Superior temporal gyrus (tissue), 1 donor: ENCODE measurements around the gene ITGA3.
"Not testable (repeated sequence)": the region's sequence is repeated elsewhere in the genome, so short reads cannot be mapped to it uniquely, and the experiment has no call there.

Source experiments
- DNase-seq: peaks from one replicate; pipeline ENCODE4 v3.0.0-alpha.2; 2016; ENCODE audit errors: extremely low spot score

Gene ITGA3

GRCh38 chr17:50052241-50052796, 3.6 kb upstream of the ITGA3 start:
- DNase-seq, result no peak

DNA sequence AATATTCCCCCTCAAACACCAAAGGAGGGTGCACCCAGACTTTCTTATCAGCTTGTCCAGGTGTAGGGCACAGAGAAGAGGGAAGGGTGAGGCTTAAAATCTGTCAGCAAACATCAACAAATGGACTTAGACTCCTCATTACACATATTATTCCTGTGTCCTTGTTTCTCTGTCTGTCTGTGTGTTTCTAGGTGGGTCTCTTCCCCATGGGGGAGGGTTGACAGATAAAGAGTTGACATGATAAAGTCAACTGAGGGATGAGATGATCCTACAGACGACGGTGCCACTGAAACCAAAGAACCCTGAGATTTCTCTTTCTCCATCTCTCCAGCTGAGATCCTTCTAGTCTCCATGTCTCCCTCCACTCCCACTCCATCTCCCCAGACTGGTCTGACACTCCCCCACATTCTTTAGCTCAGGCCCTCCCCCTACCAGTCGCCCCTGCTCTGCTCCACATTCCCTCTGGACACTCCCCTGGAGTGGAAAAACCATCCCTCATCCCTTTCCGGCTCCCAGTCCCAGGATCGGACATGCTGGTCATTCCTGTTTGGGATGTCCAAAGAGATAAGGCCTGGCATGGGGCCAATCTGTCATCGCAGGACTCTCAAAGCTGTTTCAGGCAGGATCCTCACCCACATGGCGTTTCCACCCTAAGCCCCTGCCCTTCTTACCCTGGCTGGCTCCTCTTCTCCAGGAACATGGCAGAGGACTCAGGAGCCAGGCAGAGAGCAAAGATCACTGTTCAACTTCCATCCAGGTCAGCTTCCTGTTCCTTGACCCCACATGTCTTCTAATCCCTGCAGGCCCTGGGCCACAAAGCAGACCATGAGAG, 2.9 kb upstream of the ITGA3 start:
- no peak for DNase-seq

- no peak for DNase-seq
Measured at GRCh38 chr17:50053654-50053960, 2.3 kb upstream of the ITGA3 start.

GRCh38 chr17:50055055-50055425, 870 bp upstream of the ITGA3 start:
- DNase-seq, result peak; percentile 43

DNA sequence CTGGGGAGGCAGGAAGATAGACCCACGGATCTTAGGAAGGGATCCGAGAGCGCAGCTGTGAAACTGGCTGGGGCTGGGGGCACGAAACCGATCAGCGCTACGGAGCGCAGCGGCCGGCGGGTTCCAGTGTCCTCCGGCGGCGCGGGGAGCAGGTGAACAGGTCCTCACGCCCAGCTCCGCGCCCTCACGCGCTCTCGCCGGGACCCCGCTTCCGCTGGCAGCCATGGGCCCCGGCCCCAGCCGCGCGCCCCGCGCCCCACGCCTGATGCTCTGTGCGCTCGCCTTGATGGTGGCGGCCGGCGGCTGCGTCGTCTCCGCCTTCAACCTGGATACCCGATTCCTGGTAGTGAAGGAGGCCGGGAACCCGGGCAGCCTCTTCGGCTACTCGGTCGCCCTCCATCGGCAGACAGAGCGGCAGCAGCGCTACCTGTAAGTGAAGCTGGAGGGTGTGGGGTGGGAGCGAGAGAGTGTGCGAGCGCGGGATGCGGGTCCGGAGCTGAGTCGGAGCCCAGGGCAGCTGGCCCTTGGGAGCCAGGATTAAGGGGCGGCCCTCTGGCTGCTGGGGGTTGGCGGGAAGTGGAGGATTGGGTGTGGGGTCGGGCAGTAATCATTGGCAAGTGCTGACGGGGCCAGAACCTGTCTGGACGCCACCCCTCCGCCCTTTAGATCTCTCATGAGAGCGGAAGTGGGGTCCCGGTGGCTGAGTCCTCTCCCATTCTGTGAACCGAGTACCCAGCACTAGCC, 479 bp downstream of the ITGA3 start:
- no peak for DNase-seq

GRCh38 chr17:50056961-50057330, 1.0 kb downstream of the ITGA3 start:
- no peak for DNase-seq

- no peak for DNase-seq
Measured at GRCh38 chr17:50057521-50057991, 1.6 kb downstream of the ITGA3 start.

DNA sequence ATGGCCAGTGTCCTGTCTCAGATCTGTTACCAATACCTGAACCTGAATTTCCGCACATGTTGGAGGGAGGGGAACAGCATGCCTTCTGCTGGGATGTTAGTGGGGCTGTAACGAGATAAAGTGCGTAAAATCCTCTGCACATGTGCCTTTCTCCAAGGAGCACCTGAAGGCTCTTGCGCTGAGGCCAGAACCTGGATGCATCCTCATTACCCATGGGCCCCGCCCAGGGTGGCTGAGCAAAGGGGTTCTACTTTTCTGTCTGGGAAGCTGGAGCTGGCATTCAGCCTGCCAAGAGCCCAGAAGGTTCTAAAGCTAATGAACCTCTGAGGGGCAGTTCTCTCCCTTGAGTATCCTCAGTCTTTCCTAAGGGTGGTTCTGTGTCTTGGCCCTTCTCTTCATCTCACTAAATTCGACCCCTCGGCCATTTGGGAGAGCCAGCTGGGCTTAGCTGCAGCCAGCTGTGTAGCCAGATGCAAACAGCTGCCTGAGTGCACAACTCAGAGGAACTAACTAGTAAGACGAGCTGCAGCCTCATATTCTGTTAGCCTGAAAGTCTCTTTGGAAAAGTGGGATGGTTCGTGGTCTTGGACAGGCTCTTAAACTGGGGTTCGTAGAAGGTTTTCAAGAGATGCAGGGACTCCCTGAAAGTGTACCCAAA, 2.5 kb downstream of the ITGA3 start:
- DNase-seq, result no peak

GRCh38 chr17:50059256-50059655, 3.3 kb downstream of the ITGA3 start:
- no peak for DNase-seq

DNA sequence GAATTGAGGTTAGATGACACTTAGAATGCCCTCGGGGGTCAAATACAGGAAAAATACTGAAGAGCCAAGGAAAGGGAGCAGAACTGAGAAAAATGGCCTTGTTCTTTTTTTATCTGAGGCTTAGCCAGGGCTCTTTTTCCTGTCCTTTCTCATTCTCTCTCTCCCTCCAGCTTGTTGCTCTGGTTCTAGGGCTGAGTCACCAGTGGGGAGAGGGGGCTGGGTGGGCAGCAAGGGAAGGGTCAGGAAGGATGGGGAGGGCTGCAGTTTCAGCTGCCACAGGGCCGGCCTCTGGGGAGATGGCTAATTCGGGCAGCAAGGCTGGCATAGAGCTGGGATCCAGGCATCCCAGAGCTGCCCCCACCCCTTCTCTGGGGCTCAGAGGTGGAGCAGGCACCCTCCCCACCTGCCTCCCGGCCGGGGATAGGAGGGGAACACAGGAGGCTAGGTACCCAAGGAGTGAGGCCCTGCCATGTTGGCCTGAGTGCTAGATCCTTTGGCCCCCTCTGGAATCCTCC, 3.9 kb downstream of the ITGA3 start:
- no peak for DNase-seq

- DNase-seq, result no peak
Measured at GRCh38 chr17:50060951-50061712, 5.2 kb downstream of the ITGA3 start.

- not testable (repeated sequence) for DNase-seq
Measured at GRCh38 chr17:50061713-50062045, 5.8 kb downstream of the ITGA3 start.

DNA sequence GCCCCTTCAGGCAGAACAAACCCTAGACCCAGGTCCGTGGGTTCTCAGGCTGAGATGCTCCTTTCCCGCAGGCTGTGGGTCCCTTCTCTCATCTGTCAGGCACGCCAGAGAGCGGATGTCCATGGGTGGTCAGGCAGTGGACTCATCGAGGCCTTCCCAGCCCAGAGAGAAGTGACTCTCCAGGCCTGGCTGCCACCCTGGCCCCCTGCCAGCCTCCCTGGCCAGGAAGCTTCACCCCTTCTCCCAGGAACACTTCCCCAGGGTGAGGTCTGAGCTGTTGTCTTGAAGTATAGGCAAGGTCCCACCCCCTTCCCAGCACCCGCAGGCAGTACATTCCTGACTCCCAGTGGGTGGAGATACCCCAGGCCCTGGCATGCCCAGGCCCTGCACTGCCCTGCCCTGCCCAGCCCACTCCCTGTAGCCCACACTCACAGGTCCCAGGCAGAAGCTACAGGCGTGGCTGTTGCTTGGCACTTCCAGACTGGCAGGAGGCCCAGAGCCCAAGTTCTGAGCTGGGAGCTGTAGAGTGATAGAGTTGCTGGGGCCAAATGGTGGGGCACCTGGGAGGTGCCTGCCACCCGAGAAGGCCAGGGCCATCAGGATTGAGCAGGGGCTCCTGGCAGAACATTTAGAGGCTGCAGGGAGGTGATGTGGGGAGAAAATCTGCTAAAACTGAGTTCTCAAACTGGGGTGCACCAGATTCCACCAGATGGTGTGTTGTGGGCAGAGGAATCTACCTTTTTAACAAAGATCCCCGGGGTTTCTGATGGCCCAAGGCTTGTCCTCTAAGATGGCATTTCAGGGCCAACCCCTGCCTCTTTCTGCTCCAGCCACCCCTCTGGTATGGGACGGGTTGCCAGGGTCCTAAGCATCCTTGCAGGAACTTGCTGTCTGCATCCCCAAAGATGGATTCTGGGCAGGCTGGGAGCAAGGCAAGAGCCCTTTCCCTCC, 6.7 kb downstream of the ITGA3 start:
- no peak for DNase-seq

GRCh38 chr17:50063561-50064252, 7.8 kb downstream of the ITGA3 start:
- no peak for DNase-seq

DNA sequence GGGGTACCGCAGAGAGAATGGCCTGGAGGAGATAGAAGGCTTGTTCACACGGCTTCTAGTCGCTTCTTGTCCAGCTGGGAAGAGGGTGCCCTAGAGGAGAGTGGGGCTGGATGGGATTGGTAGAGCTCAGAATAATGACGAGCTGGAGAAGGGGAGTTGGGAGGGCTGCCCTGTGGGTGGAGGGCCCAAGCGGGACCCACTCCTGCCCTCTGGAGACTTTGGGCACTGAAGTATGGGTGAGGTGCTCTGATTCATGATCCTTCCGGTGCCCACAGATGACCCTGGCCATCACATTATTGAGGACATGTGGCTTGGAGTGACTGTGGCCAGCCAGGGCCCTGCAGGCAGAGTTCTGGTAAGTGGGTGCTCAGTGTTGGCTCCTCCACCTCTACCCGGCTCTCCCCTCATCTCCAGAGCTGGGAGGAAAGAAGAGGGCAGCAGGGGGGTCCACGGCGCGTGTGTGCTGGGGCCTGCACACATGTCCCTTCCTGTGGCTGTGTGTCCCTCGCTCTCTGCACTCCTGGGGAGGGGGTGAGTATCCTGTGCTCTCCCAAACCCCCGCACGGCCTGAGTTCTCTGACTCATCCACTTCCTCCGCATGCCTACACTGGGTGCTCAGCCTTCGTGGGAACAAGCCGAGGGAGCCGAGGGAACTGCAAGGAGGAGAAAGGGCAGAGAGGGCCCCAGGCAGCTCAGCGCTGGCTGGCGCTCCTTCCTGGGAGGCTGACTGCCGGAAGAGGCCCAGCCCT, 8.5 kb downstream of the ITGA3 start:
- DNase-seq, result no peak

- no peak for DNase-seq
Measured at GRCh38 chr17:50065056-50065455, 9.1 kb downstream of the ITGA3 start.

- DNase-seq, result no peak
Measured at GRCh38 chr17:50066995-50067394, 11.1 kb downstream of the ITGA3 start.

DNA sequence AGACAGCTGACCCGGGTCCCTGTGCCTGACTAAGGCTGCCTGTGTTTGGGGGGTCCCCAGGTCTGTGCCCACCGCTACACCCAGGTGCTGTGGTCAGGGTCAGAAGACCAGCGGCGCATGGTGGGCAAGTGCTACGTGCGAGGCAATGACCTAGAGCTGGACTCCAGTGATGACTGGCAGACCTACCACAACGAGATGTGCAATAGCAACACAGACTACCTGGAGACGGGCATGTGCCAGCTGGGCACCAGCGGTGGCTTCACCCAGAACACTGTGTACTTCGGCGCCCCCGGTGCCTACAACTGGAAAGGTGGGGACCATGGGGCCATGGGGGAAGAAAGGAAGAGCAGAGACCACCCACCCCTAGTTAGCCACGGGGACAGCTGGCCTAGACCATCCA, 12.1 kb downstream of the ITGA3 start:
- DNase-seq, result no peak
